ENCODE data around the gene SPRN. TPM values are rescaled to one million over a fixed set of nuclear protein-coding genes. Genes with fewer than 3 reads are reported as not detected.
A peak's percentile ranks its signal among the peaks of the same experiment; 100 is the strongest.
"Not testable (repeated sequence)": the region's sequence is repeated elsewhere in the genome, so short reads cannot be mapped to it uniquely, and the experiment has no call there.

SPRN gene
- total RNA-seq, 4 donors from 2014 or later = 0.34 to 0.71 TPM; not detected in 2

DNA sequence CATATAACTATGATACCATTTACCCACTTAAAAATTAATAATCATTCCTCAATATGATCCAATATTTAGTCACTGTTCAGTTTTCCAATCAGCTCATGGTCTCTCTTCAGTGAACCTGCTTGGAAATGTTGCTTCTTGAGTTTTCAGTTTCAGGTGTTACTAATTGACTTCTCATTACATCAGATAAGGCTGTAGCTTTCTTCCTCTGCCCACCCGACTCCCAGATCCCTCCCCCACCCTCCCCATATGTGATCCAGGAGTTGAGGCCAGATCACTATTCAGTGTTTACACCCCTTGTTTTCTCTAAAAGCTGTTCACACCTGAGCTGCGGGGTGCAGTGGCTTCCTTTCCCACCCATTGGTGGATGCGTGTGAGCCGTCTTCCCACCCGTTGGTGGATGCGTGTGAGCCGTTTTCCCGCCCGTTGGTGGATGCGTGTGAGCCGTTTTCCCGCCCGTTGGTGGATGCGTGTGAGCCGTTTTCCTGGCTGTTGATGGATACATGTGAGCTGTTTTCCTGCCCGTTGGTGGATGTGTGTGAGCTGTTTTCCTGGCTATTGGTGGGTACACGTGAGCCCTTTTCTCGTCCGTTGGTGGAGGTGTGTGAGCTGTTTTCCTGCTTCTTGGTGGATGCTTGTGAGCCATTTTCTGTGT, 33.7 kb downstream of the SPRN start:
- WGBS = 88% methylated on average over 19 of the region's 19 CpGs
- H3K27ac ChIP-seq (replicated peaks in 1 of 4) = no peak overlapping the region
- no peak for DNase-seq (ENCODE audit: extremely low spot score)
- peaks cover 0 to 45% (median 11%) of the 10 kb centered on the region in 4 donors for H3K36me3 ChIP-seq
- intact Hi-C loops (cut with DNase I) = no loop called here
- H3K4me1 ChIP-seq = peaks cover 14 to 18% (median 16%) of the 10 kb centered on the region in 4 donors
- H3K27me3 ChIP-seq = no peaks in the 10 kb centered on the region
- H3K4me3 ChIP-seq = no peak overlapping the region
- H3K9me3 ChIP-seq = no peaks in the 10 kb centered on the region
- TF ChIP-seq EP300 (IDR thresholded peaks at IDR 0.05) (no peak), POLR2AphosphoS5 (IDR thresholded peaks at IDR 0.05) (no peak), CTCF (IDR thresholded peaks at IDR 0.05) (no peak)

GRCh38 chr10:133388973-133389818, 35.2 kb downstream of the SPRN start:
- intact Hi-C loops (cut with DNase I) = no loop called here
- Histone ChIP-seq H3K36me3 (peaks cover 0 to 54% (median 21%) of the 10 kb centered on the region in 4 donors), H3K27me3 (no peaks in the 10 kb centered on the region), H3K27ac (replicated peaks in 1 of 4) (peak overlapping the region in 1 of 4 donors; percentile 36), H3K4me1 (peaks cover 0 to 6% (median 6%) of the 10 kb centered on the region in 4 donors), H3K4me3 (peak overlapping the region in 2 of 4 donors; percentile 5 to 30), H3K9me3 (no peaks in the 10 kb centered on the region)
- 83% methylated on average over 39 of the region's 39 CpGs for WGBS
- DNase-seq (ENCODE audit: extremely low spot score) = no peak
- TF ChIP-seq CTCF (IDR thresholded peaks at IDR 0.05) = no peak

DNA sequence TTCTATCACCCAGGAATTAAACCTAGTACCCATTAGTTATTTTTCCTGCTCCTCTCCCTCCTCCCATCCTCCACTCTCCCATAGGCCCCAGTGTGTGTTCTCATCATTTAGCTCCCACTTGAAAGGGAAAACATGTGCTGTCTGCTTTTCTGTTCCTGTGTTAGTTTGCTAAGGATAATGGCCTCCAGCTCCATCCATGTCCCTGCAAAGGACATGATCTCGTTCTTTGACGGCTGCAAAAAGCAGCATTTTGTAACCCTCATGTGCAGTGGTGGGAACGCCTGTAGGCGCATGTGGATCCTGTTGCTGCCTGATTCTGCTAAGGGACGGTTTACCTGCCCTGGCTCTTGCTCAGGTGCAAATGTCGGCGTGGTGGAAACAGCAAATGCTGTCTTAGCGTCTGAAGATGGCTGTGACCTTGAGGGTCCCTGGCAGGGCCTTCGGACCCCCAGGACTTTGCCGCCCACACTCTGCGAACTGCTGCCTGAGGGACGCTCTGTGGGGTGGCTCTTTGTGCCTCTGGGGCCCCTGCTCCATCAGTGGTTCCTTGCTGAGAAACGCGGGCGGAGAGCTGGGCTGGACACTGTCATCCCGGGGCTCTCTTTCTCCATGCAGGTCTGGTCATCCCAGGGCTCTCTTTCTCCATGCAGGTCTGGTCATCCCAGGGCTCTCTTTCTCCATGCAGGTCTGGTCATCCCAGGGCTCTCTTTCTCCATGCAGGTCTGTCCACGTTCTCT, 36.0 kb downstream of the SPRN start:
- Histone ChIP-seq H3K4me1 (peaks cover 0 to 6% (median 5%) of the 10 kb centered on the region in 4 donors), H3K27me3 (no peaks in the 10 kb centered on the region), H3K27ac (replicated peaks in 1 of 4) (no peak overlapping the region), H3K36me3 (peaks cover 0 to 61% (median 24%) of the 10 kb centered on the region in 4 donors), H3K4me3 (no peak overlapping the region), H3K9me3 (no peaks in the 10 kb centered on the region)
- TF ChIP-seq POLR2A (IDR thresholded peaks at IDR 0.05; ENCODE audit: low read depth) (no peak), POLR2AphosphoS5 (IDR thresholded peaks at IDR 0.05) (no peak), EP300 (IDR thresholded peaks at IDR 0.05) (no peak), CTCF (IDR thresholded peaks at IDR 0.05) (no peak)
- WGBS = 78% methylated on average over 14 of the region's 17 CpGs
- no peak for DNase-seq (ENCODE audit: extremely low spot score)
- intact Hi-C loops (cut with DNase I) = no loop called here

DNA sequence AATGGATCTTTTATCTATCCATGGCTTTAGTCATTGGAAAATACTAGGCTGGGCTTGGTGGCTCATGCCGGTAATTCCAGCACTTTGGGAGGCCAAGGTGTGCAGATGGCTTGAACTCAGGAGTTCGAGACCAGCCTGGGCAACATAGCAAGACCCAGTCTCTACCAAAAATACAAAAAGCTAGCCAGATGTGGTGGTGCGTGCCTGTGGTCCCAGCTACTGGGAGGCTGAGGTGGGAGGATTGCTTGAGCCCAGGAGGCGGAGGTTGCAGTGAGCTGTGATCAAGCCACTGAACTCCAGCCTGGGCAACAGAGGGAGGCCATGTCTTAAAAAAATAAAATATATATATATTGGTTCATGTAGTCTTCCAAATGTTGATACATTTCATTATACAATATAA, 37.5 kb downstream of the SPRN start:
- H3K36me3 ChIP-seq = peaks cover 0 to 72% (median 29%) of the 10 kb centered on the region in 4 donors
- H3K27me3 ChIP-seq; H3K4me1 ChIP-seq; H3K9me3 ChIP-seq; H3K4me3 ChIP-seq; intact Hi-C loops (cut with DNase I); H3K27ac ChIP-seq (replicated peaks in 1 of 4); DNase-seq (ENCODE audit: extremely low spot score): not testable (repeated sequence)
- 96% methylated on average over 4 of the region's 4 CpGs for WGBS

DNA sequence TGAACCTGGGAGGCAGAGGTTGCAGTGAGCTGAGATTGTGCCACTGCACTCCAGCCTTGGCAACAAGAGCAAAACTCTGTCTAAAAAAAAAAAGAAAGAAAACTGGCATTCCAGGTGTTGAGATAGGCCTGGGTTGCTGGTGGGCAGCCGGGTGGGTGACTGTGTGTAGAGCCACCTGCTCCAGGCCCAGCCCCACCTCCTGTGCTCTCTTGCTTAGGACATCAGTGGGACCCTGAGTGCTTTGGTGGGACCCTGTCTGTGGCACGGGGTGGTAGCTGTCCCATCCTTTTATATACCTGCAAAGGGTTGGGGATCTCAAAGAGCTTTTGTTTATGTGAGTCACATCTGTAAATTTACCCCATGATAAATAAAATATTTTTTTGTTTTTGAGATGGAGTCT, 39.2 kb downstream of the SPRN start:
- WGBS = 100% methylated on average over 2 of the region's 2 CpGs
- H3K36me3 ChIP-seq = peaks cover 0 to 65% (median 25%) of the 10 kb centered on the region in 4 donors
- no peak for TF ChIP-seq CTCF (IDR thresholded peaks at IDR 0.05)
- TF ChIP-seq EP300 (IDR thresholded peaks at IDR 0.05) = no peak
- no peak for TF ChIP-seq POLR2AphosphoS5 (IDR thresholded peaks at IDR 0.05)
- no peak for TF ChIP-seq POLR2A (IDR thresholded peaks at IDR 0.05; ENCODE audit: low read depth)

More for the DNA sequence above, 39.2 kb downstream of the SPRN start:
- intact Hi-C loops (cut with DNase I) = no loop called here
- Histone ChIP-seq H3K27ac (replicated peaks in 1 of 4) (no peak overlapping the region), H3K4me3 (no peak overlapping the region), H3K4me1 (peaks cover 6 to 11% (median 8%) of the 10 kb centered on the region in 4 donors), H3K27me3 (no peaks in the 10 kb centered on the region), H3K9me3 (no peaks in the 10 kb centered on the region)
- no peak for DNase-seq (ENCODE audit: extremely low spot score)
